HG03442 (cell line): Measurements from ENCODE around the gene ADAMTS12.

Experiments used
- ATAC-seq: cut with Tn5 transposase; IDR thresholded peaks from one replicate; pipeline ENCODE4 v1.9.1; 2021; ENCODE audit warnings: mild to moderate bottlenecking, moderate library complexity; ENCODE audit not compliant: unreplicated experiment

Gene ADAMTS12

DNA sequence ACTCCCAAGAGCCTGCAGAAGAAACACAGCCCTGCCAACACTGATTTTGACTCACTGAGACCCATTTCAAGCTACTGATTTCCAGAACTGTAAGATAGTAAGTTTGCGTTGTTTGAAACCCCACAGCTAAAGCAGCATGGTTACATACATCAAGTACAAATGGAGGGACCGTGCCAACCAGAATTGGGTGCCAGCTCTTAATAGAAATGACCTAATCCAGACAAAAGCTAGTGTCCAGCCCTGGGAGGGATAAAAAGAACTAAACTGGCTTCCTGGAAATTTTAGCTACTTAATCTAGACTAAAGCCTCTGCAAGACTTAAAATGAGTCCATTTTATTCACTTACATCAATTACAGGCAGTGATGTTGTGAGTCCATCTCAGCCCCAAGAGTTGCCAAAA lies 122.6 kb downstream of the ADAMTS12 start:
- ATAC-seq = no peak

GRCh38 chr5:33766023-33766422 lies 125.8 kb downstream of the ADAMTS12 start:
- ATAC-seq = no peak

GRCh38 chr5:33764786-33765185 lies 127.0 kb downstream of the ADAMTS12 start:
- no peak for ATAC-seq

DNA sequence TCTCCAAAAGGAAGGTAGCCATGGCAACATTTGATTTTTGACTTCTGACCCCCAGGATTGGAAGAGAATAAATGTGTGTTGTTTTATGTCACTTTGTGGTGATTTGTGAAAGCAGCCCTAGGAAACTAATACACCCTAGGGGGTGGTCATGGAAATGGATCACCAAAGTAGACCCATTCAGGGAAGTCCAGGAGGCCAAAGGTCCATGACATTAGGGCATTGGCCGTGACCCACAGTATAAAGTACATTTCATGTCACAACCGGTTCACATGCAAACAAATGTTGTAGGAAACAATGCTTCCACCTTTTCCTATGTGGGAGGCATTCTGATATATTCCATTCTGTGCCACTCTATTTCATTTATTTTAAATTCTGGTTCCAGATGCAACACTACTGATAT lies 128.4 kb downstream of the ADAMTS12 start:
- no peak for ATAC-seq

GRCh38 chr5:33762859-33763258 lies 128.9 kb downstream of the ADAMTS12 start:
- ATAC-seq = no peak

GRCh38 chr5:33761139-33761538 lies 130.7 kb downstream of the ADAMTS12 start:
- ATAC-seq = no peak

- no peak for ATAC-seq
These were observed 133.1 kb downstream of the ADAMTS12 start for GRCh38 chr5:33758737-33759136.

DNA sequence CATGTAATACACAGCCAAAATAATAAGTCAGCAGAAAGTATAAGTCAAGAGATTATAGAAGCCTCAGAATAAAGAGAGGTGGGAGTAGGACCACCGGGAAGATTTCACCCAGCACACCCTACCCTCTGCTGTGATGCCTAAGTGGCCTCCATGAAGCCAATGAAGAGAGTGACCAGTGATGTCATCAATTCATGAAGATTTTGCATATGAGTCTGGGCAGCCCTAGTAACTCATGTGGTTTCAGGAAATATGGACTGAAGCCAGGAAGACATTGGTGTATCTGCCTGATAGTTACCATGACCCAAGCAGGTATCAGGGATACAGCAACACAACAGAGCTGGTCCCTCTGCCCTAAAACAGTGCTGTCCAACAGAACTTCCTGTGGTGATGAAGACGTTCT lies 135.3 kb downstream of the ADAMTS12 start:
- ATAC-seq = no peak

GRCh38 chr5:33755231-33755630 lies 136.6 kb downstream of the ADAMTS12 start:
- ATAC-seq = no peak

DNA sequence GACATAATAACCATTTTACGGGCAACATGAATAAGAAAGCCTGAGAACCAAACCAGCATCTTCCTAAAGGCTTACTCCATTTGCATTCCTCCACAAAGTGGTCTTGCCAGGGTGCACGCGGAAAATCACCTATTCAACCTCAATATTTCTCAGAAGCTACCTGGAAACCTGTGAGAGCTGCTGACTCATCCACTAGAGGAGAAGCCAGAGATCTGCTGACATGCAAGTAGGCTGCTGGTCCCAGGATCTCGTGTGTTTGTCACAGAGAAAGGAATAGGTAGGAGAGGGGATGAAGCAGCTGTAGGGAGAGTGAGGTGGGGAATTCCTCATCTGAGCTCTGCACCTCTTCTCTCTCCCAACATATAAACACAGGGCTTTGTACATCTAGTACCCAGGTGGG lies 138.1 kb downstream of the ADAMTS12 start:
- no peak for ATAC-seq

GRCh38 chr5:33748754-33749153 lies 143.0 kb downstream of the ADAMTS12 start:
- no peak for ATAC-seq

DNA sequence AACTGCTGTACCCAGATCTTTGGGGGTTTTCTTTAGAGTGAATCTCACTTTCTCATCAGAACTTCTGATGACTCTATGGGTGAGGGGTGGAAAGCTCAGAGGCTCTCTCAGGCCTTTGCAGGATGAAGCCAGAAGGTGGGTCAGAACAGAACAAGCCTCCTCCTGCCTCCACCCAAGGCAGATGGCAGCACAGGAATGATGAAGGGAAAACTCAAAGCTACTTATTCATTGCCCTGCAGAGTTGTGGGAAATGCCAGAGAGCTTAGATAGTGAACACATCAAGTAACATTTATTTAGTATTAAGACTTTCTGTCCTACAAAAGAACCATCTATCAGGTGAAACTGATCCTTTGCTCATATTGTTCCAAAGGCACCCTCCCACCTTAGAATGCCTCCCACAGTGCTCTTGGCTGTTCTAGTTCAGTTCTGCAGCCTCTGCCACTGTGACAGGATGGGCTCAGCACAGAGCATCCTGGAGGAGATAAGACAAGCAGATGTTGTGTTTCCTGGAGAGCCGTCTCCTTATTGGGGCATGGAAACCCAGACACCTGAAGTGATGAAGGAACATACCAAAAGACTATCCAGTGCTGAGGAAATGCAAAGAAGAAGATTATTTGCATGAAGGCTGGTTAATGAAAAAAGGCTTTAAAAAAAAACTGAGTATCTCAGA lies 146.6 kb downstream of the ADAMTS12 start:
- ATAC-seq = no peak

GRCh38 chr5:33743099-33743498 lies 148.7 kb downstream of the ADAMTS12 start:
- ATAC-seq = no peak

DNA sequence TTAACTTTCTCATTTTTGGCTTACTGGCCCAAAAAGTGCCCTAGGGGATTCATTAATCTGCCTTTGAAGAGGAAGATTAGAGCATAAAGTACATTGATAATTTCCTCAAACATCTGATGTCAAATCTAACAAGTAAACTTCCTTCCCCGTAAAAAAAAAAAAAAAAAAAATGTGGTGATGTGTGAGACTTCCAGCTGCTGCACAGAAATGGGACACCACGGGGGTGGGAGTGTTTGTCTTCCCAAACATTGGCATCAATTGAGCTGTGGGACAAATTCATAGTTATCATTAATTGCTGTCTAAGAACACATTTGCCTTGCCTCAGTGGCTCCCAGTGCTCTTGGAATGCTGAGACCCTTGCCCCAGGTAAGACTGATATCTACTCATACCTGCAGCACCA lies 149.6 kb downstream of the ADAMTS12 start:
- no peak for ATAC-seq

DNA sequence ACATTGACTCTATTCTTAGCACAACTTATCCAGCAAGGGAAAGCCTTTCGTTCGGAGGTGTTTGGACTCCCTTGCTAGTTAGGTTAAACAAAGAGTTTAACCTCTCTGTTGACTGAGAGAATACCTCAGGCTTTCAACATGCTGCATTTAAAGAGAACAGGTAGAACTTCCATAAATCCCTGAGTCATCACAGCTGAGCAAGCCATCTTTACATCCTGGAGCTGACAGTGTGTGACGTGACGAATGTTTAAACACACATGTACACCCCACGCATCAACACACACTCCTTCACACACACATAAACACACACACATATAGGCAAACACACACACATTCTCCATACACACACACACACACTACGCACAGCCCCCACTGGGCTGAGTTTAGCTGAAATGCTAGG lies 152.8 kb downstream of the ADAMTS12 start:
- no peak for ATAC-seq

GRCh38 chr5:33738097-33738496 lies 153.7 kb downstream of the ADAMTS12 start:
- no peak for ATAC-seq

DNA sequence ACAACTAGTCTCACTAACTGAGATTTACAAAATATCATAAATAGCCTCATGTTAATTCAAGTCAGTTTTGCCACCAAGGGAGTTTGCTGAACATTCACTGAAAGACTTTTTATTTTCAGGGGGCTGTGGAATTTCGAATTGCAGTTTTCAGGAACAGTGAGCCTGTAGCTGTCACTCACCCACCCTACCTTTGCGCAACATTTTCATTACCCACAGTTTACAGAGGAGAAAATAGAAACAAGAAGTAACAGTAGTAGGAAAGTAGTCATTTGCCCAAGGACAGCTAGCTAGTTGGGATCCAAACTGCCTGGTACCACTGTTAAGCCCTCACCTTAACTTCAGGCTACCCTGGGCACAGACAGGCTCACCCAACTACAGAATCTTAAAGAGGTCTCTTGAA lies 154.1 kb downstream of the ADAMTS12 start:
- no peak for ATAC-seq

DNA sequence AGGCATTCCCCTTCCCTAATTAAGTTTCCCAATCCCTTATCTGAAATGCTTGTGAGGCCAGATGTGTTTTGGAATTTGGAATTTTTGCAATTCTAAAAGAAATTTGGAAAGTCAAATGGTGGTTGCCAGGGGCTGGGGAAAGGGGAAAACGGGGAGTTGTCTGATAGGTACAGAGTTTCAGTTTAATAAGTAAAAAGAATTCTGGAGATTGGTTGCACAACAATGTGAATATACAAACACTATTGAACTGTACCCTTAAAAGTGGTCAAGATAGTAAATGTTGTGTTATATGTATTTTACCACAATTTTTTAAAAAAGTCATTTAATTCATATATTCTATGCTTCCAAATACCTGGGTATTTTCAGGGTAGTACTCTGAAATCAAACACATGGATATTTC lies 154.5 kb downstream of the ADAMTS12 start:
- no peak for ATAC-seq

GRCh38 chr5:33736510-33736909 lies 155.3 kb downstream of the ADAMTS12 start:
- no peak for ATAC-seq

DNA sequence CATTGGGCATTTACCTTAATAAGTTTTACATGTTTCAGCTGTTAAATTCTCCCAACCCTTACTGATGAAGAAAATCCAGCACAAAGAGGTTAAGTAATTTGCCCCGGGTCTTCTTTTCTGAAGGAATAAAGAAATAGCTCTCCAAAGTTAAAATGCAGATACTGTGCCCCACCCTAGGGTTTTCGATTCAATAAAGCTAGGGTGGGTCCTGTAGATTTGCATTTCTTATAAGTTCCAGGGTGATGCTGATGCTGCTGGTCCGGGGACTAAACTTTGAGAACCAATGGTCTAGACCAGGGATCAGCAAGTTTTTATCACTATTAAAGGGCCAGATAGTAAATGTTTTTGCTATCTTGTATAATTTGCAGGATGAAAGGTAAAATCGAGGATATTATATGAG lies 156.7 kb downstream of the ADAMTS12 start:
- no peak for ATAC-seq

GRCh38 chr5:33734537-33734936 lies 157.3 kb downstream of the ADAMTS12 start:
- no peak for ATAC-seq

DNA sequence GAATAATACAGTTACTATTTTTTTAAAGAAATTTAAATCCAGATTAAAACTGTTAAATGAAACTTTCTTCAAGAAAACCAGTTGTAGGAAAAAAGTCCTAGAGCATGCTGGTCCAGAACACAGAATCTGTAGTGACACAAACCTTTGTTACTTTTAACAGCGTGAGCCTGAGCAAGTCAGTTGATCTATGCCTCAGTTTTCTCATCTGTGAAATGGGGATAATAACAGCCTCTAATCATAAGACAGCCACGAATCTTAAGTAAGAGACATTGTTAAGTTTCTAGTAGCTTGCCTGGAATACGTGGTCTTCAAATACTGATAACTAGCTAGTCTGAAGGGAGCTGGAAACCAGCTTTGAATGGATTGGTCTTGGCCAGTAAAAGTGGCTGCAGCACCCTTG lies 158.6 kb downstream of the ADAMTS12 start:
- ATAC-seq = no peak

GRCh38 chr5:33726422-33727165 lies 165.2 kb downstream of the ADAMTS12 start:
- no peak for ATAC-seq
